A549 (cell line): ENCODE measurements around the gene MARK3. TPM values are rescaled to one million over a fixed set of nuclear protein-coding genes. Genes with fewer than 3 reads are reported as not detected.

Experiments
- ATAC-seq, 2 experiments: fragments of 200-7000 bp in 1 of 2; fragments of >200 bp in 1 of 2; cut with Nextera tagmentation in 1 of 2; cut with Tn5 transposase in 1 of 2; 3 replicates each; pipeline versions ENCODE4 v1.8.0 to v1.9.1; 2018 to 2020; ENCODE audit warnings: mild to moderate bottlenecking in 1 of 2, moderate library complexity in 1 of 2
- CTCF ChIA-PET: fragments of 300-600 bp; sonication (Branson Sonifier 250); formaldehyde crosslinking; extraction: SDS; loops from one replicate; lab custom pipeline; 2021; ENCODE audit warnings: antibody characterized with exemption, inconsistent platforms; lab: Yijun Ruan, JAX
- POLR2A ChIA-PET: fragments of 350-600 bp; formaldehyde crosslinking; extraction: SDS; loops from one replicate; lab custom pipeline; 2021; ENCODE audit warnings: antibody characterized with exemption, inconsistent platforms; lab: Yijun Ruan, JAX
- DNase-seq, 2 experiments: peaks; one replicate each; pipeline versions ENCODE4 v3.0.0 to v3.0.0-alpha.2; 2011 to 2016; ENCODE audit warnings: low read depth in 1 of 2, low spot score in 1 of 2
- FAIRE-seq: peaks from 2 replicates; lab custom pipeline; 2011; peaks lifted over from hg19 to GRCh38; lab: Jason Lieb, UNC
- H3K27ac ChIP-seq, 2 experiments: fragments of >200 bp; sonication (Bioruptor Twin); formaldehyde crosslinking; 3 replicates each; pipeline ENCODE4 v1.5.1; 2016 to 2017
- H3K4me1 ChIP-seq: fragments of >200 bp; sonication (Bioruptor Twin); formaldehyde crosslinking; 3 replicates; pipeline ENCODE4 v1.6.1; 2016
- H3K4me2 ChIP-seq: fragments of >200 bp; sonication (Bioruptor Twin); formaldehyde crosslinking; 3 replicates; pipeline ENCODE4 v1.6.1; 2016
- H3K4me3 ChIP-seq: fragments of >200 bp; sonication (Bioruptor Twin); formaldehyde crosslinking; 3 replicates; pipeline ENCODE4 v1.5.1; 2016
- H3K9me3 ChIP-seq: fragments of >200 bp; sonication (Bioruptor Twin); formaldehyde crosslinking; 3 replicates; pipeline ENCODE4 v1.6.1; 2016
- CBX2 ChIP-seq: fragments of 200-600 bp; sonication (generic); IDR thresholded peaks from 2 replicates; pipeline ENCODE4 v1.6.1; 2016; ENCODE audit warnings: low read depth, mild to moderate bottlenecking, borderline replicate concordance
- CHD2 ChIP-seq: fragments of 150-350 bp; IDR thresholded peaks from 2 replicates; pipeline ENCODE4 v1.6.1; 2014; ENCODE audit warnings: low read length; ENCODE audit not compliant: partially characterized antibody
- EHF ChIP-seq: fragments of 250-450 bp; sonication (Bioruptor Pico); IDR thresholded peaks from 2 replicates; pipeline ENCODE4 v1.5.0; 2020; ENCODE audit warnings: mild to moderate bottlenecking
- EHMT2 ChIP-seq: fragments of 200-600 bp; sonication (generic); IDR thresholded peaks from 2 replicates; pipeline ENCODE4 v1.6.1; 2016; ENCODE audit warnings: antibody characterized with exemption, low read depth, mild to moderate bottlenecking, moderate library complexity
- ELK1 ChIP-seq: fragments of 150-350 bp; IDR thresholded peaks from 2 replicates; pipeline ENCODE4 v1.6.1; 2014; ENCODE audit warnings: low read depth, mild to moderate bottlenecking, low read length
- ESRRA ChIP-seq: fragments of 150-350 bp; IDR thresholded peaks from 2 replicates; pipeline ENCODE4 v1.6.1; 2014; ENCODE audit warnings: mild to moderate bottlenecking, low read length, borderline replicate concordance
- HDAC2 ChIP-seq: fragments of 200-600 bp; sonication (generic); IDR thresholded peaks from 2 replicates; pipeline ENCODE4 v1.6.1; 2016
- HES2 ChIP-seq: fragments of >200 bp; sonication (Bioruptor Twin); formaldehyde crosslinking; IDR thresholded peaks from 2 replicates; pipeline ENCODE4 v1.6.1; 2016
- HEYL ChIP-seq: fragments of 250-450 bp; sonication (Bioruptor Pico); IDR thresholded peaks from 2 replicates; pipeline ENCODE4 v1.8.0; 2021; ENCODE audit warnings: mild to moderate bottlenecking, moderate library complexity
- MAX ChIP-seq: IDR thresholded peaks from 2 replicates; pipeline ENCODE4 v1.6.1; 2012
- NFE2L2 ChIP-seq: fragments of 150-350 bp; conservative IDR thresholded peaks from 2 replicates; pipeline ENCODE4 v1.6.1; 2014; ENCODE audit warnings: low read length
- NPAS2 ChIP-seq: fragments of 250-450 bp; sonication (Bioruptor Pico); IDR thresholded peaks from 2 replicates; pipeline ENCODE4 v1.8.0; 2022; ENCODE audit warnings: mild to moderate bottlenecking, moderate library complexity, borderline replicate concordance
- PBX3 ChIP-seq: IDR thresholded peaks from 2 replicates; pipeline ENCODE4 v1.6.1; 2012
- RARB ChIP-seq: fragments of 250-450 bp; sonication (Bioruptor Pico); IDR thresholded peaks from 2 replicates; pipeline ENCODE4 v1.8.0; 2021; ENCODE audit warnings: mild to moderate bottlenecking, moderate library complexity
- RNF2 ChIP-seq: fragments of 200-600 bp; sonication (generic); IDR thresholded peaks from 2 replicates; pipeline ENCODE4 v1.6.1; 2016; ENCODE audit warnings: low read depth, mild to moderate bottlenecking, antibody characterized with exemption, moderate library complexity, borderline replicate concordance
- SMC3 ChIP-seq: fragments of >200 bp; sonication (Bioruptor Twin); formaldehyde crosslinking; IDR thresholded peaks from 3 replicates; pipeline ENCODE4 v1.6.1; 2018; ENCODE audit warnings: inconsistent platforms
- TFCP2L1 ChIP-seq: fragments of 250-450 bp; sonication (Bioruptor Pico); IDR thresholded peaks from 2 replicates; pipeline ENCODE4 v1.5.0; 2021; ENCODE audit warnings: mild to moderate bottlenecking
- ZFP36 ChIP-seq: fragments of 450-650 bp; IDR thresholded peaks from 2 replicates; pipeline ENCODE4 v1.6.1; 2014; ENCODE audit warnings: borderline replicate concordance; ENCODE audit not compliant: partially characterized antibody
- ZNF302 ChIP-seq: fragments of 250-450 bp; sonication (Bioruptor Pico); IDR thresholded peaks from 2 replicates; pipeline ENCODE4 v1.9.0; 2021; ENCODE audit warnings: inconsistent platforms, mild to moderate bottlenecking, moderate library complexity
- WGBS: methylation state at CpG from one replicate; pipeline ENCODE4 v1.1.6; 2017; ENCODE audit errors: missing lambda C conversion rate; 5-methylcytosine and 5-hydroxymethylcytosine counted together
- polyA plus RNA-seq, 4 experiments: library from polyadenylated mRNA; depleted of rRNA in 3 of 4; stranded (reverse); fragments of >200 nt; fragmentation: RNase III in 1 of 4; extraction: RNeasy Plus Mini Kit Qiagen cat#74134 plus additional on column Dnase treatment in 1 of 4; gene quantifications; 2 replicates in 3 of 4; 3 replicates in 1 of 4; pipeline ENCODE4 v1.2.3, GENCODE V29; 2011 to 2017

Gene MARK3
- polyA plus RNA-seq, 2 of the 4 experiments (the other 2 are of a cell fraction), result 59.7 to 97.6 TPM

GRCh38 chr14:103535081-103535890 lies 150.1 kb downstream of the MARK3 start:
- ATAC-seq, result no peak
- Histone ChIP-seq H3K27ac (no peak overlapping the region), H3K4me1 (peaks cover 17% of the 10 kb centered on the region), H3K9me3 (no peaks in the 10 kb centered on the region), H3K4me2 (no peak overlapping the region), H3K4me3 (no peak overlapping the region)
- no peak for TF ChIP-seq ZFP36
- no peak for TF ChIP-seq MAX
- TF ChIP-seq CHD2, result no peak
- TF ChIP-seq EHMT2, result no peak
- TF ChIP-seq CBX2, result no peak
- TF ChIP-seq TFCP2L1 (CRISPR knock-in tag), result no peak
- TF ChIP-seq NPAS2 (CRISPR knock-in tag), result no peak
- no peak for TF ChIP-seq ZNF302
- no peak for DNase-seq
- FAIRE-seq, result no peak
- ChIA-PET CTCF (interaction anchor here (2.4 to 28.8 kb wide), 3 partner anchors 10 to 22 kb away, joined by 6 to 489 read pairs (median 184); partner anchors contain the start of gene CKB), POLR2A (no interaction called here)
- 91% methylated on average over 16 of the region's 21 CpGs for WGBS

GRCh38 chr14:103535891-103536565 lies 150.8 kb downstream of the MARK3 start:
- ChIA-PET CTCF (interaction anchor here (2.4 to 28.8 kb wide), 3 partner anchors 9 to 21 kb away, joined by 6 to 489 read pairs (median 184); partner anchors contain the start of gene CKB), POLR2A (no interaction called here)
- Histone ChIP-seq H3K9me3 (no peaks in the 10 kb centered on the region), H3K4me1 (peaks cover 17% of the 10 kb centered on the region), H3K4me2 (no peak overlapping the region), H3K27ac (no peak overlapping the region), H3K4me3 (no peak overlapping the region)
- WGBS, result 94% methylated on average over 6 of the region's 11 CpGs
- no peak for DNase-seq
- TF ChIP-seq SMC3 (no peak), RARB (CRISPR knock-in tag) (no peak), MAX (no peak), ELK1 (no peak), RNF2 (no peak), PBX3 (no peak), ZNF302 (no peak), NFE2L2 (no peak), HEYL (CRISPR knock-in tag) (no peak), ESRRA (no peak), HES2 (no peak), HDAC2 (no peak), EHMT2 (no peak), EHF (CRISPR knock-in tag) (no peak)
- no peak for ATAC-seq
- FAIRE-seq, result no peak
